WTC11 (cell line): ENCODE results near the gene GSTM2. TPM values are rescaled to one million over a fixed set of nuclear protein-coding genes. Genes with fewer than 3 reads are reported as not detected.

Source experiments
- ATAC-seq: fragments of 200-7000 bp; cut with Tn5 transposase; 2 replicates; pipeline ENCODE4 v1.10.0; 2021; ENCODE audit warnings: mild to moderate bottlenecking, moderate library complexity
- CTCF ChIA-PET: fragments of 300-600 bp; sonication (Branson Sonifier 250); formaldehyde crosslinking; loops from one replicate; lab custom pipeline; 2021; ENCODE audit warnings: antibody characterized with exemption; lab: Charles Lee
- POLR2A ChIA-PET: fragments of 350-600 bp; sonication (Branson Sonifier 250); formaldehyde crosslinking; loops from one replicate; lab custom pipeline; 2021; ENCODE audit warnings: antibody characterized with exemption; lab: Charles Lee
- DNase-seq: peaks from one replicate; pipeline ENCODE4 v3.0.0; 2021; ENCODE audit warnings: low spot score
- H3K27ac Mint-ChIP-seq: 2 replicates; pipeline ENCODE4 v1.8.0; 2021; ENCODE audit warnings: mixed read lengths
- H3K27me3 Mint-ChIP-seq: 2 replicates; pipeline ENCODE4 v1.8.0; 2021; ENCODE audit warnings: low read depth, mild to moderate bottlenecking, moderate library complexity, mixed read lengths
- H3K36me3 Mint-ChIP-seq: 2 replicates; pipeline ENCODE4 v1.8.0; 2021; ENCODE audit warnings: mixed read lengths
- H3K4me1 Mint-ChIP-seq: 2 replicates; pipeline ENCODE4 v1.8.0; 2022; ENCODE audit warnings: mixed read lengths
- H3K4me3 Mint-ChIP-seq: 2 replicates; pipeline ENCODE4 v1.8.0; 2021; ENCODE audit warnings: mild to moderate bottlenecking, moderate library complexity, mixed read lengths
- H3K9me3 Mint-ChIP-seq: 2 replicates; pipeline ENCODE4 v1.8.0; 2021; ENCODE audit warnings: mixed read lengths
- ATF1 ChIP-seq: sonication (generic); formaldehyde crosslinking; IDR thresholded peaks from 2 replicates; pipeline ENCODE4 v1.8.1; 2023; ENCODE audit warnings: mild to moderate bottlenecking, moderate library complexity, missing genetic modification reagents
- ETV6 ChIP-seq: sonication (generic); formaldehyde crosslinking; IDR thresholded peaks from 2 replicates; pipeline ENCODE4 v1.8.1; 2022; ENCODE audit warnings: mild to moderate bottlenecking, missing genetic modification reagents
- IRF2 ChIP-seq: sonication (generic); formaldehyde crosslinking; IDR thresholded peaks from 2 replicates; pipeline ENCODE4 v1.8.0; 2022; ENCODE audit warnings: low read depth, missing genetic modification reagents, borderline replicate concordance
- KAT7 ChIP-seq: sonication (generic); formaldehyde crosslinking; IDR thresholded peaks from 2 replicates; pipeline ENCODE4 v1.8.1; 2023; ENCODE audit warnings: missing genetic modification reagents, mild to moderate bottlenecking, borderline replicate concordance
- MYBL2 ChIP-seq: sonication (generic); formaldehyde crosslinking; IDR thresholded peaks from 2 replicates; pipeline ENCODE4 v1.8.1; 2023; ENCODE audit warnings: mild to moderate bottlenecking, moderate library complexity, missing genetic modification reagents
- NFATC4 ChIP-seq: fragments of 250-450 bp; sonication (Bioruptor Pico); IDR thresholded peaks from 2 replicates; pipeline ENCODE4 v1.9.0; 2021; ENCODE audit warnings: mild to moderate bottlenecking
- NFYB ChIP-seq: sonication (generic); formaldehyde crosslinking; conservative IDR thresholded peaks from 2 replicates; pipeline ENCODE4 v1.8.0; 2022; ENCODE audit warnings: low read depth, missing genetic modification reagents
- NR2C2 ChIP-seq: sonication (generic); formaldehyde crosslinking; IDR thresholded peaks from 2 replicates; pipeline ENCODE4 v1.8.0; 2022; ENCODE audit warnings: mild to moderate bottlenecking, missing genetic modification reagents
- SP1 ChIP-seq: sonication (generic); formaldehyde crosslinking; conservative IDR thresholded peaks from 2 replicates; pipeline ENCODE4 v1.8.1; 2022; ENCODE audit warnings: missing genetic modification reagents
- TCF7 ChIP-seq: sonication (generic); formaldehyde crosslinking; IDR thresholded peaks from 2 replicates; pipeline ENCODE4 v1.8.0; 2022; ENCODE audit warnings: mild to moderate bottlenecking, low read depth, missing genetic modification reagents, moderate library complexity
- ZNF219 ChIP-seq: sonication (generic); formaldehyde crosslinking; IDR thresholded peaks from 2 replicates; pipeline ENCODE4 v1.8.0; 2023; ENCODE audit warnings: missing genetic modification reagents, mild to moderate bottlenecking, borderline replicate concordance
- total RNA-seq: library from RNA; stranded (reverse); gene quantifications from 3 replicates; pipeline ENCODE4 v1.2.3, GENCODE V29; 2021
- TF ChIP-seq, protein P1 (sequence below): sonication (generic); formaldehyde crosslinking; conservative IDR thresholded peaks from 2 replicates; pipeline ENCODE4 v1.8.1; 2022; ENCODE audit warnings: mild to moderate bottlenecking, missing genetic modification reagents
- TF ChIP-seq, protein P2 (sequence below): sonication (generic); formaldehyde crosslinking; IDR thresholded peaks from 2 replicates; pipeline ENCODE4 v1.8.0; 2022; ENCODE audit warnings: mild to moderate bottlenecking, missing genetic modification reagents
- TF ChIP-seq, protein P3 (sequence below): fragments of 200-600 bp; IDR thresholded peaks from 2 replicates; pipeline ENCODE4 v1.8.0; 2022; ENCODE audit warnings: antibody characterized with exemption
- TF ChIP-seq, protein P4 (sequence below): fragments of 250-450 bp; sonication (Bioruptor Pico); IDR thresholded peaks from 2 replicates; pipeline ENCODE4 v1.9.0; 2021; ENCODE audit warnings: moderate library complexity, mild to moderate bottlenecking, inconsistent platforms, borderline replicate concordance
- TF ChIP-seq, protein P5 (sequence below): sonication (generic); formaldehyde crosslinking; IDR thresholded peaks from 2 replicates; pipeline ENCODE4 v1.8.0; 2023; ENCODE audit warnings: missing genetic modification reagents
- TF ChIP-seq, protein P6 (sequence below): sonication (generic); formaldehyde crosslinking; IDR thresholded peaks from 2 replicates; pipeline ENCODE4 v1.8.0; 2022; ENCODE audit warnings: mild to moderate bottlenecking, missing genetic modification reagents
- TF ChIP-seq, protein P7 (sequence below): sonication (generic); formaldehyde crosslinking; IDR thresholded peaks from 2 replicates; pipeline ENCODE4 v1.8.1; 2023; ENCODE audit warnings: mild to moderate bottlenecking, missing genetic modification reagents, borderline replicate concordance
- TF ChIP-seq, protein P8 (sequence below): sonication (generic); formaldehyde crosslinking; IDR thresholded peaks from 2 replicates; pipeline ENCODE4 v1.8.1; 2023; ENCODE audit warnings: mild to moderate bottlenecking, moderate library complexity, missing genetic modification reagents

Gene GSTM2
- total RNA-seq, 1 experiment from 2014 or later, result 12.9 TPM

DNA sequence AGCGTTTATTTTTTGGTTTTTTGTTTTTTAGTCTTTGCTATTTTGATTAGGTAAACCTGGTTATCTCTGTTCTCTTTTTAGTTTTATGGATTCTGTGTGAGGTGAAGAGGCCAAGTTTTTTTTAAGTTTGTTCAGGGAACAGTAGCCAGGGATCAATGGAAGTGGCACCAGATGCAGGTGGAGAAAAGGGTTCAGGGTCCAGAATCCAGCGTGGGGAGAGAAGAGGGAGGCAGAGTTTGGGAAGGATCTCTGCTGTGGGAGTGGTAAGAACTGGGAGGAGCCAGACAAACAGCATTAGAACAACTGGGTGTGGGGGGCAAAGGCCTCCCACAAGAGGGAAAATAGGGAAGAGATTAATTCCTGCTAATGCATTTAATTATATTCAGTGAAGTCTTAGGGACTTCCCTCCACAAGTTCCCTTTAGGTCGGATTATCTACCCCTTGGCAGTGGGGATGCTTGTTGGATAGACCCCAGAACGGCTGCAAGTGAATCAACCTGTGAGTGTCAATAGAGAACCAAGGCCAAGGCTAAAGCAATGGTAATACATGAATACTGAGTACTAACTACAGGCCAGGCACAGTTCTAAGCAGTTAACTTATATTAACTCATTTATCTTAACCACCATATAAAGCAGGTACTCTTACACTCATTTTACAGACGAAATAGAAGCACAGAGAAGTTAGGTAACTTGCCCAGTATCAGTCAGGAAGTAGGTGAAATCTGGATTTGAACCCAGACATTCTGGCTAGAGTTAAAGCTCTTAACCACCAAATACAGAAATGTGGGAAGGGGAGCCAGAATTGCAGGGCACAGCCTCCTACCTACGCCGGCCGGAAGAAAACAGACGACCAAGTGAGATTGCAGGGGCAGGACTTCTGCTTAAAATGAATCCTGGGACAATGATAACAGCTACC is 48.9 kb upstream of the GSTM2 start (continued):
- TF ChIP-seq NFYB (CRISPR knock-in tag) (no peak), ZNF219 (CRISPR knock-in tag) (no peak)
- TF ChIP-seq, protein P1, sequence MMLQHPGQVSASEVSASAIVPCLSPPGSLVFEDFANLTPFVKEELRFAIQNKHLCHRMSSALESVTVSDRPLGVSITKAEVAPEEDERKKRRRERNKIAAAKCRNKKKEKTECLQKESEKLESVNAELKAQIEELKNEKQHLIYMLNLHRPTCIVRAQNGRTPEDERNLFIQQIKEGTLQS (CRISPR knock-in tag), result no peak

DNA sequence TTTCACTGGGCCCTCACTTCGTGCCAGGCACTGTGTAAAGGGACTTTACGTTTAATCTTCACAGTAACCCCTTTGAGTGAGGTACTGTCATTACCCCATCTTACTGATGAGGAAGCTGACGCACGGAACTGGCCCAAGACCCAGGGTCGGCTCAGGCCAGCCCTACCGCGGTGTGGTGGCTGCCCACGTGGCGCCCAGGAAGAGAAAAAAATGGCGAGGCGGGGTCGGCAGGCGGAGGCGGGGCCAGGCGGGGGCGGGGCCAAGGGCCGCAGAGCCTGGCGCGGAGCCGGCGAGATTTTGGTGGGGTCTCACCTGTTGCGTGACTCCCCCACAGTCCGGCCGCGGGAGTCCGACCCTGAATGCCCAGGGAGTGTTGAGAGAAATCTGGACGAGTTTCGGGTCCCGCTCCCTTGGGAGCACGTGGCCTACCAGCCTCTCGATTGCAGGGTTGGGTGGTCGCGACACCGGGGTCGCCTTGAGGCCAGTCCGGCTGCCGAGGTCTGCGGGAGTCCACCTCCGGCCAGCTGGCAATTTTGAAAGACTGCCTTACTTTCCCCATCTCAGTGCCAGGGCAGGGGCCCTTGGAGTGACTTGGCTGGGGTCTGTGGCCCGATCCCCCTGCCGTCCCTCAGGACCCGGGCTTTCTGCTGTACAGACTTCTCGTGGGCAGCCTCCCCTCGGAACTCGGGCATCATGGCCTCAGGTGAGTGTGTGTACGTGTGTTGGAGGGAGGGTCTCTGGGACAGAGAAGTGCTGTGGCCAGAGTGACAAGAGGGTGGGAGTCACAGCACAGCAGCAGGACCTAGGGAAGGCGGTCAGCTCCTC is 48.1 kb upstream of the GSTM2 start, which contains the start of the genes AMPD2 and GNAT2:
Gene AMPD2 (plus strand): TSS at position 262 of the 825 bp plus-strand sequence. CDS start 1,339 bp downstream, outside the sequence.
Gene GNAT2 (minus strand): TSS at position 41 of the 825 bp plus-strand sequence. CDS start 6,746 bp downstream, outside the sequence.
- Mint-ChIP-seq H3K27me3 (no peaks in the 10 kb centered on the region), H3K9me3 (no peaks in the 10 kb centered on the region), H3K4me1 (peaks cover 40% of the 10 kb centered on the region), H3K27ac (peak within 1 kb of the TSS; percentile 92), H3K4me3 (peak within 1 kb of the TSS; percentile 97), H3K36me3 (no peaks in the 10 kb centered on the region)
- POLR2A ChIA-PET, result interaction anchor here (1.0 to 2.6 kb wide), 2 partner anchors 24 to 71 kb away, joined by 3 to 13 read pairs; partner anchors contain the start of gene GNAI3
- peak; percentile 59 for ATAC-seq
- CTCF ChIA-PET, result interaction anchor here (0.5 to 2.8 kb wide), 18 partner anchors 10 to 171 kb away, joined by 3 to 44 read pairs (median 4); partner anchors contain the start of genes CYB561D1 and GNAI3
- DNase-seq, result peak; percentile 76
- TF ChIP-seq KAT7 (CRISPR knock-in tag) (no peak), NFATC4 (CRISPR knock-in tag) (no peak), TCF7 (no peak), MYBL2 (CRISPR knock-in tag) (peak; percentile 58; the same call in 1 of the 2 replicates), ATF1 (0 out of 2 replicates have a peak, but pooled peaks have one; percentile 14), ETV6 (CRISPR knock-in tag) (peak; percentile 62; the same call in 1 of the 2 replicates), NR2C2 (CRISPR knock-in tag) (no peak), SP1 (peak; percentile 84), IRF2 (CRISPR knock-in tag) (no peak)
- TF ChIP-seq, protein P2, sequence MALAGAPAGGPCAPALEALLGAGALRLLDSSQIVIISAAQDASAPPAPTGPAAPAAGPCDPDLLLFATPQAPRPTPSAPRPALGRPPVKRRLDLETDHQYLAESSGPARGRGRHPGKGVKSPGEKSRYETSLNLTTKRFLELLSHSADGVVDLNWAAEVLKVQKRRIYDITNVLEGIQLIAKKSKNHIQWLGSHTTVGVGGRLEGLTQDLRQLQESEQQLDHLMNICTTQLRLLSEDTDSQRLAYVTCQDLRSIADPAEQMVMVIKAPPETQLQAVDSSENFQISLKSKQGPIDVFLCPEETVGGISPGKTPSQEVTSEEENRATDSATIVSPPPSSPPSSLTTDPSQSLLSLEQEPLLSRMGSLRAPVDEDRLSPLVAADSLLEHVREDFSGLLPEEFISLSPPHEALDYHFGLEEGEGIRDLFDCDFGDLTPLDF (CRISPR knock-in tag), result no peak
- TF ChIP-seq, protein P3, sequence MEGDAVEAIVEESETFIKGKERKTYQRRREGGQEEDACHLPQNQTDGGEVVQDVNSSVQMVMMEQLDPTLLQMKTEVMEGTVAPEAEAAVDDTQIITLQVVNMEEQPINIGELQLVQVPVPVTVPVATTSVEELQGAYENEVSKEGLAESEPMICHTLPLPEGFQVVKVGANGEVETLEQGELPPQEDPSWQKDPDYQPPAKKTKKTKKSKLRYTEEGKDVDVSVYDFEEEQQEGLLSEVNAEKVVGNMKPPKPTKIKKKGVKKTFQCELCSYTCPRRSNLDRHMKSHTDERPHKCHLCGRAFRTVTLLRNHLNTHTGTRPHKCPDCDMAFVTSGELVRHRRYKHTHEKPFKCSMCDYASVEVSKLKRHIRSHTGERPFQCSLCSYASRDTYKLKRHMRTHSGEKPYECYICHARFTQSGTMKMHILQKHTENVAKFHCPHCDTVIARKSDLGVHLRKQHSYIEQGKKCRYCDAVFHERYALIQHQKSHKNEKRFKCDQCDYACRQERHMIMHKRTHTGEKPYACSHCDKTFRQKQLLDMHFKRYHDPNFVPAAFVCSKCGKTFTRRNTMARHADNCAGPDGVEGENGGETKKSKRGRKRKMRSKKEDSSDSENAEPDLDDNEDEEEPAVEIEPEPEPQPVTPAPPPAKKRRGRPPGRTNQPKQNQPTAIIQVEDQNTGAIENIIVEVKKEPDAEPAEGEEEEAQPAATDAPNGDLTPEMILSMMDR, result no peak
- TF ChIP-seq, protein P4, sequence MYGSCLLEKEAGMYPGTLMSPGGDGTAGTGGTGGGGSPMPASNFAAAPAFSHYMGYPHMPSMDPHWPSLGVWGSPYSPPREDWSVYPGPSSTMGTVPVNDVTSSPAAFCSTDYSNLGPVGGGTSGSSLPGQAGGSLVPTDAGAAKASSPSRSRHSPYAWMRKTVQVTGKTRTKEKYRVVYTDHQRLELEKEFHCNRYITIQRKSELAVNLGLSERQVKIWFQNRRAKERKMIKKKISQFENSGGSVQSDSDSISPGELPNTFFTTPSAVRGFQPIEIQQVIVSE (CRISPR knock-in tag), result no peak
- TF ChIP-seq, protein P5, sequence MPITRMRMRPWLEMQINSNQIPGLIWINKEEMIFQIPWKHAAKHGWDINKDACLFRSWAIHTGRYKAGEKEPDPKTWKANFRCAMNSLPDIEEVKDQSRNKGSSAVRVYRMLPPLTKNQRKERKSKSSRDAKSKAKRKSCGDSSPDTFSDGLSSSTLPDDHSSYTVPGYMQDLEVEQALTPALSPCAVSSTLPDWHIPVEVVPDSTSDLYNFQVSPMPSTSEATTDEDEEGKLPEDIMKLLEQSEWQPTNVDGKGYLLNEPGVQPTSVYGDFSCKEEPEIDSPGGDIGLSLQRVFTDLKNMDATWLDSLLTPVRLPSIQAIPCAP (CRISPR knock-in tag), result 0 out of 2 replicates have a peak, but pooled peaks have one; percentile 47
- TF ChIP-seq, protein P6, sequence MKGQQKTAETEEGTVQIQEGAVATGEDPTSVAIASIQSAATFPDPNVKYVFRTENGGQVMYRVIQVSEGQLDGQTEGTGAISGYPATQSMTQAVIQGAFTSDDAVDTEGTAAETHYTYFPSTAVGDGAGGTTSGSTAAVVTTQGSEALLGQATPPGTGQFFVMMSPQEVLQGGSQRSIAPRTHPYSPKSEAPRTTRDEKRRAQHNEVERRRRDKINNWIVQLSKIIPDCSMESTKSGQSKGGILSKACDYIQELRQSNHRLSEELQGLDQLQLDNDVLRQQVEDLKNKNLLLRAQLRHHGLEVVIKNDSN (CRISPR knock-in tag), result peak; percentile 84
- TF ChIP-seq, protein P7, sequence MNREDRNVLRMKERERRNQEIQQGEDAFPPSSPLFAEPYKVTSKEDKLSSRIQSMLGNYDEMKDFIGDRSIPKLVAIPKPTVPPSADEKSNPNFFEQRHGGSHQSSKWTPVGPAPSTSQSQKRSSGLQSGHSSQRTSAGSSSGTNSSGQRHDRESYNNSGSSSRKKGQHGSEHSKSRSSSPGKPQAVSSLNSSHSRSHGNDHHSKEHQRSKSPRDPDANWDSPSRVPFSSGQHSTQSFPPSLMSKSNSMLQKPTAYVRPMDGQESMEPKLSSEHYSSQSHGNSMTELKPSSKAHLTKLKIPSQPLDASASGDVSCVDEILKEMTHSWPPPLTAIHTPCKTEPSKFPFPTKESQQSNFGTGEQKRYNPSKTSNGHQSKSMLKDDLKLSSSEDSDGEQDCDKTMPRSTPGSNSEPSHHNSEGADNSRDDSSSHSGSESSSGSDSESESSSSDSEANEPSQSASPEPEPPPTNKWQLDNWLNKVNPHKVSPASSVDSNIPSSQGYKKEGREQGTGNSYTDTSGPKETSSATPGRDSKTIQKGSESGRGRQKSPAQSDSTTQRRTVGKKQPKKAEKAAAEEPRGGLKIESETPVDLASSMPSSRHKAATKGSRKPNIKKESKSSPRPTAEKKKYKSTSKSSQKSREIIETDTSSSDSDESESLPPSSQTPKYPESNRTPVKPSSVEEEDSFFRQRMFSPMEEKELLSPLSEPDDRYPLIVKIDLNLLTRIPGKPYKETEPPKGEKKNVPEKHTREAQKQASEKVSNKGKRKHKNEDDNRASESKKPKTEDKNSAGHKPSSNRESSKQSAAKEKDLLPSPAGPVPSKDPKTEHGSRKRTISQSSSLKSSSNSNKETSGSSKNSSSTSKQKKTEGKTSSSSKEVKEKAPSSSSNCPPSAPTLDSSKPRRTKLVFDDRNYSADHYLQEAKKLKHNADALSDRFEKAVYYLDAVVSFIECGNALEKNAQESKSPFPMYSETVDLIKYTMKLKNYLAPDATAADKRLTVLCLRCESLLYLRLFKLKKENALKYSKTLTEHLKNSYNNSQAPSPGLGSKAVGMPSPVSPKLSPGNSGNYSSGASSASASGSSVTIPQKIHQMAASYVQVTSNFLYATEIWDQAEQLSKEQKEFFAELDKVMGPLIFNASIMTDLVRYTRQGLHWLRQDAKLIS (CRISPR knock-in tag), result no peak
- TF ChIP-seq, protein P8, sequence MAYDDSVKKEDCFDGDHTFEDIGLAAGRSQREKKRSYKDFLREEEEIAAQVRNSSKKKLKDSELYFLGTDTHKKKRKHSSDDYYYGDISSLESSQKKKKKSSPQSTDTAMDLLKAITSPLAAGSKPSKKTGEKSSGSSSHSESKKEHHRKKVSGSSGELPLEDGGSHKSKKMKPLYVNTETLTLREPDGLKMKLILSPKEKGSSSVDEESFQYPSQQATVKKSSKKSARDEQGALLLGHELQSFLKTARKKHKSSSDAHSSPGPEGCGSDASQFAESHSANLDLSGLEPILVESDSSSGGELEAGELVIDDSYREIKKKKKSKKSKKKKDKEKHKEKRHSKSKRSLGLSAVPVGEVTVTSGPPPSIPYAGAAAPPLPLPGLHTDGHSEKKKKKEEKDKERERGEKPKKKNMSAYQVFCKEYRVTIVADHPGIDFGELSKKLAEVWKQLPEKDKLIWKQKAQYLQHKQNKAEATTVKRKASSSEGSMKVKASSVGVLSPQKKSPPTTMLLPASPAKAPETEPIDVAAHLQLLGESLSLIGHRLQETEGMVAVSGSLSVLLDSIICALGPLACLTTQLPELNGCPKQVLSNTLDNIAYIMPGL (CRISPR knock-in tag), result 0 out of 2 replicates have a peak, but pooled peaks have one; percentile 23
